HEK293 (cell line): ENCODE results near the gene APOL3.

ENCODE experiments used
- FEZF1 ChIP-seq: fragments of 450-650 bp; formaldehyde crosslinking; IDR thresholded peaks from 2 replicates; pipeline ENCODE4 v1.5.1; 2016; ENCODE audit warnings: missing biosample characterization, missing genetic modification characterization
- GLI2 ChIP-seq: fragments of 450-650 bp; formaldehyde crosslinking; IDR thresholded peaks from 2 replicates; pipeline ENCODE4; 2017; ENCODE audit warnings: missing biosample characterization, missing genetic modification characterization, low read depth, borderline replicate concordance
- HOXD13 ChIP-seq: sonication (generic); formaldehyde crosslinking; IDR thresholded peaks from 2 replicates; pipeline ENCODE4 v1.8.0; 2022; ENCODE audit warnings: missing genetic modification reagents, borderline replicate concordance
- KLF17 ChIP-seq: fragments of 450-650 bp; formaldehyde crosslinking; IDR thresholded peaks from 2 replicates; pipeline ENCODE4 v1.5.1; 2016; ENCODE audit warnings: missing biosample characterization, missing genetic modification characterization
- KLF8 ChIP-seq: fragments of 450-650 bp; formaldehyde crosslinking; IDR thresholded peaks from 2 replicates; pipeline ENCODE4 v1.5.1; 2016; ENCODE audit warnings: missing biosample characterization, missing genetic modification characterization
- MEIS1 ChIP-seq: sonication (generic); formaldehyde crosslinking; IDR thresholded peaks from 2 replicates; pipeline ENCODE4 v1.8.1; 2022; ENCODE audit warnings: missing genetic modification reagents, mild to moderate bottlenecking, borderline replicate concordance
- MZF1 ChIP-seq: fragments of 450-650 bp; formaldehyde crosslinking; IDR thresholded peaks from 2 replicates; pipeline ENCODE4 v1.5.1; 2017; ENCODE audit warnings: missing biosample characterization, missing genetic modification characterization, borderline replicate concordance
- SP2 ChIP-seq: fragments of 450-650 bp; formaldehyde crosslinking; IDR thresholded peaks from 2 replicates; pipeline ENCODE4 v1.5.1; 2016; ENCODE audit warnings: missing biosample characterization, missing genetic modification characterization
- TSHZ1 ChIP-seq: fragments of 450-650 bp; formaldehyde crosslinking; IDR thresholded peaks from 2 replicates; pipeline ENCODE4 v1.5.1; 2016; ENCODE audit warnings: missing biosample characterization, missing genetic modification characterization, borderline replicate concordance
- ZBTB20 ChIP-seq: fragments of 450-650 bp; formaldehyde crosslinking; IDR thresholded peaks from 2 replicates; pipeline ENCODE4 v1.5.1; 2016; ENCODE audit warnings: missing biosample characterization, missing genetic modification characterization
- ZFP3 ChIP-seq: fragments of 450-650 bp; formaldehyde crosslinking; IDR thresholded peaks from 2 replicates; pipeline ENCODE4 v1.5.1; 2016; ENCODE audit warnings: low read depth, missing biosample characterization, missing genetic modification characterization
- ZFP41 ChIP-seq: fragments of 450-650 bp; formaldehyde crosslinking; IDR thresholded peaks from 2 replicates; pipeline ENCODE4 v1.5.1; 2016; ENCODE audit warnings: missing biosample characterization, missing genetic modification characterization, borderline replicate concordance
- ZIC2 ChIP-seq: fragments of 450-650 bp; formaldehyde crosslinking; IDR thresholded peaks from 2 replicates; pipeline ENCODE4 v1.5.1; 2016; ENCODE audit warnings: missing biosample characterization, missing genetic modification characterization
- ZNF114 ChIP-seq: fragments of 450-650 bp; formaldehyde crosslinking; IDR thresholded peaks from 2 replicates; pipeline ENCODE4 v1.5.0; 2017; ENCODE audit warnings: missing biosample characterization, missing genetic modification characterization
- ZNF146 ChIP-seq: fragments of 450-650 bp; formaldehyde crosslinking; IDR thresholded peaks from 2 replicates; pipeline ENCODE4 v1.5.1; 2016; ENCODE audit warnings: missing biosample characterization, missing genetic modification characterization
- ZNF16 ChIP-seq: fragments of 450-650 bp; formaldehyde crosslinking; IDR thresholded peaks from 2 replicates; pipeline ENCODE4 v1.5.1; 2016; ENCODE audit warnings: low read depth, missing biosample characterization, missing genetic modification characterization
- ZNF2 ChIP-seq: fragments of 450-650 bp; formaldehyde crosslinking; IDR thresholded peaks from 2 replicates; pipeline ENCODE4 v1.5.1; 2016; ENCODE audit warnings: missing biosample characterization, missing genetic modification characterization
- ZNF366 ChIP-seq: fragments of 450-650 bp; formaldehyde crosslinking; conservative IDR thresholded peaks from 2 replicates; pipeline ENCODE4 v1.5.1; 2016; ENCODE audit warnings: missing biosample characterization, missing genetic modification characterization
- ZNF48 ChIP-seq: fragments of 450-650 bp; formaldehyde crosslinking; IDR thresholded peaks from 2 replicates; pipeline ENCODE4 v1.5.1; 2016; ENCODE audit warnings: missing biosample characterization, missing genetic modification characterization
- ZNF518A ChIP-seq: fragments of 450-650 bp; formaldehyde crosslinking; conservative IDR thresholded peaks from 2 replicates; pipeline ENCODE4 v1.5.1; 2016; ENCODE audit warnings: low read depth, missing biosample characterization, missing genetic modification characterization
- ZNF571 ChIP-seq: fragments of 450-650 bp; formaldehyde crosslinking; IDR thresholded peaks from 2 replicates; pipeline ENCODE4 v1.5.0; 2017; ENCODE audit warnings: missing biosample characterization, missing genetic modification characterization
- ZNF600 ChIP-seq: fragments of 450-650 bp; formaldehyde crosslinking; IDR thresholded peaks from 2 replicates; pipeline ENCODE4 v1.5.1; 2016; ENCODE audit warnings: missing biosample characterization, missing genetic modification characterization
- ZNF610 ChIP-seq: fragments of 450-650 bp; formaldehyde crosslinking; IDR thresholded peaks from 2 replicates; pipeline ENCODE4 v1.5.1; 2016; ENCODE audit warnings: missing biosample characterization, missing genetic modification characterization, borderline replicate concordance
- ZNF645 ChIP-seq: fragments of 450-650 bp; formaldehyde crosslinking; IDR thresholded peaks from 2 replicates; pipeline ENCODE4; 2016; ENCODE audit warnings: missing biosample characterization, missing genetic modification characterization
- ZNF664 ChIP-seq: fragments of 450-650 bp; formaldehyde crosslinking; IDR thresholded peaks from 2 replicates; pipeline ENCODE4 v1.5.1; 2016; ENCODE audit warnings: missing biosample characterization, missing genetic modification characterization
- ZNF707 ChIP-seq: fragments of 450-650 bp; formaldehyde crosslinking; IDR thresholded peaks from 2 replicates; pipeline ENCODE4 v1.5.1; 2016; ENCODE audit warnings: missing biosample characterization, missing genetic modification characterization
- ZSCAN18 ChIP-seq: fragments of 450-650 bp; formaldehyde crosslinking; IDR thresholded peaks from 2 replicates; pipeline ENCODE4 v1.5.1; 2016; ENCODE audit warnings: missing biosample characterization, missing genetic modification characterization

The APOL3 gene

GRCh38 chr22:36123673-36124630, 36.6 kb downstream of the APOL3 start (continued):
- TF ChIP-seq ZNF518A (tag by site-specific recombination): 0 out of 2 replicates have a peak, but pooled peaks have one; percentile 38
- TF ChIP-seq ZNF571: no peak
- 0 out of 2 replicates have a peak, but pooled peaks have one; percentile 30 for TF ChIP-seq SP2
- no peak; the same call in 1 of the 2 replicates for TF ChIP-seq ZFP3
- no peak for TF ChIP-seq ZNF114 (tag by site-specific recombination)
- peak; percentile 79; the same call in 1 of the 2 replicates for TF ChIP-seq ZNF2 (tag by site-specific recombination)
- no peak for TF ChIP-seq ZNF645 (tag by site-specific recombination)
- TF ChIP-seq ZBTB20 (tag by site-specific recombination): peak; percentile 29; the same call in 1 of the 2 replicates
- no peak for TF ChIP-seq ZNF610 (tag by site-specific recombination)
- no peak for TF ChIP-seq ZNF48 (tag by site-specific recombination)
- TF ChIP-seq HOXD13 (CRISPR knock-in tag): no peak
- no peak; the same call in 1 of the 2 replicates for TF ChIP-seq ZSCAN18
- no peak for TF ChIP-seq TSHZ1
- no peak for TF ChIP-seq MZF1
- TF ChIP-seq ZNF366 (tag by site-specific recombination): no peak
- peak; percentile 29 for TF ChIP-seq ZIC2 (tag by site-specific recombination)
- TF ChIP-seq ZFP41: no peak
- peak; percentile 79 for TF ChIP-seq ZNF600 (tag by site-specific recombination)
- TF ChIP-seq ZNF707 (tag by site-specific recombination): no peak
- TF ChIP-seq ZNF16 (tag by site-specific recombination): no peak
- TF ChIP-seq GLI2: no peak
- TF ChIP-seq KLF17 (tag by site-specific recombination): peak; percentile 78; the same call in 1 of the 2 replicates
- no peak for TF ChIP-seq FEZF1 (tag by site-specific recombination)
- TF ChIP-seq ZNF146: no peak
- TF ChIP-seq ZNF664 (tag by site-specific recombination): no peak
- TF ChIP-seq MEIS1 (CRISPR knock-in tag): no peak
- TF ChIP-seq KLF8 (tag by site-specific recombination): no peak
